ENCODE data around the gene ZNF165.

DNA sequence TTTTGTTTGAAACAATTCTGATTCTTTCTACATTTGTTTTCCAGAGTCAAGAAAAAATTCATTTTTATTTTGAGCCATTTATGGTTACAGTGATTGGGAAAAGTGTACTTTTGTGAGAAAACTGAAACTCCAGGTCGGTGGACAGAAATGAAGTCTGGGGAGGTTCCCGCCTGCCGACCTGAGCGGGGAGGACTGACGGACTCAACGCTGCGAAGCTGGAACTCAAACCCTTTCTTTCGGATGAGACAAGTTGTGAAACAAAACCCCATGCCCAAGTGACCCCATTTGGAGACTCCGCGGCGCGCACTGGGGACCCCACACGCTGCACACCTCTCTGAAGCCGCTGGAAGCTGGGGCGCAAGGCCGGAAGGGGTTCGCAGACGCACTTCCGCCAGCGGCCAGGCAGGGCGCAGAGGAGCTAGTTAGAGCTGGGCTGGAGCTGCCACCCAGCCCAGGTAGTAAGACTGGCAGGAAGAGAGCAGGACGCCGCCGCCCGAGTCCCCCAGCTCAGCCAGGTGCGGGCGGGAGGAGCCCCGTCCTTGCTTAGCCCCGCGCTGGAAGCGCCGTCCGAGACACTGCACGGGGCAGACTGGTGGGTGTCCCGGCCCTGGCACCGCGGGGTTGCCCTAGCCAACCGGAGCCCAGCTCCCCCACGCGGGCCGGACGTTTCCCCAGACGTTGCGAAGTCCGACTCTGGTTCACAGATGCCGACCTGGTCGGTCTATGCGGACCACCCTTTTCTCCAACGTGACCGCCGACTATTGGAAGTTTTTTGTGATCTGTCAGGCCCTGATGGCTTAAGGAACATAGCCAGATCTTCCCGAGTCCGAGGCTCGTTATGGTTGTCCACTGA lies 24.2 kb downstream of the ZNF165 start:
- TF ChIP-seq CREB1 (IDR thresholded peaks at IDR 0.05): no peak
- peak; percentile 60; the same call in 1 of the 2 replicates for TF ChIP-seq CREB1 (CRISPR knock-in tag; IDR thresholded peaks at IDR 0.05)
- TF ChIP-seq, protein P1, sequence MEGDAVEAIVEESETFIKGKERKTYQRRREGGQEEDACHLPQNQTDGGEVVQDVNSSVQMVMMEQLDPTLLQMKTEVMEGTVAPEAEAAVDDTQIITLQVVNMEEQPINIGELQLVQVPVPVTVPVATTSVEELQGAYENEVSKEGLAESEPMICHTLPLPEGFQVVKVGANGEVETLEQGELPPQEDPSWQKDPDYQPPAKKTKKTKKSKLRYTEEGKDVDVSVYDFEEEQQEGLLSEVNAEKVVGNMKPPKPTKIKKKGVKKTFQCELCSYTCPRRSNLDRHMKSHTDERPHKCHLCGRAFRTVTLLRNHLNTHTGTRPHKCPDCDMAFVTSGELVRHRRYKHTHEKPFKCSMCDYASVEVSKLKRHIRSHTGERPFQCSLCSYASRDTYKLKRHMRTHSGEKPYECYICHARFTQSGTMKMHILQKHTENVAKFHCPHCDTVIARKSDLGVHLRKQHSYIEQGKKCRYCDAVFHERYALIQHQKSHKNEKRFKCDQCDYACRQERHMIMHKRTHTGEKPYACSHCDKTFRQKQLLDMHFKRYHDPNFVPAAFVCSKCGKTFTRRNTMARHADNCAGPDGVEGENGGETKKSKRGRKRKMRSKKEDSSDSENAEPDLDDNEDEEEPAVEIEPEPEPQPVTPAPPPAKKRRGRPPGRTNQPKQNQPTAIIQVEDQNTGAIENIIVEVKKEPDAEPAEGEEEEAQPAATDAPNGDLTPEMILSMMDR (CRISPR knock-in tag; IDR thresholded peaks at IDR 0.05): peak; percentile 84
- TF ChIP-seq, protein P2, sequence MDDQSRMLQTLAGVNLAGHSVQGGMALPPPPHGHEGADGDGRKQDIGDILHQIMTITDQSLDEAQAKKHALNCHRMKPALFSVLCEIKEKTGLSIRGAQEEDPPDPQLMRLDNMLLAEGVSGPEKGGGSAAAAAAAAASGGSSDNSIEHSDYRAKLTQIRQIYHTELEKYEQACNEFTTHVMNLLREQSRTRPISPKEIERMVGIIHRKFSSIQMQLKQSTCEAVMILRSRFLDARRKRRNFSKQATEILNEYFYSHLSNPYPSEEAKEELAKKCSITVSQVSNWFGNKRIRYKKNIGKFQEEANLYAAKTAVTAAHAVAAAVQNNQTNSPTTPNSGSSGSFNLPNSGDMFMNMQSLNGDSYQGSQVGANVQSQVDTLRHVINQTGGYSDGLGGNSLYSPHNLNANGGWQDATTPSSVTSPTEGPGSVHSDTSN (CRISPR knock-in tag; IDR thresholded peaks at IDR 0.05; ENCODE audit: borderline replicate concordance): peak; percentile 55; the same call in 1 of the 2 replicates
- TF ChIP-seq ZMAT3 (CRISPR knock-in tag; conservative IDR thresholded peaks at IDR 0.05): peak; percentile 31; the same call in 1 of the 2 replicates
- no peak for TF ChIP-seq PAF1 (CRISPR knock-in tag; IDR thresholded peaks at IDR 0.05)

Data from HepG2 (cell line).